ENCODE results near the gene STX16.

STX16 gene

GRCh38 chr20:58633161-58634053, 17.7 kb upstream of the STX16 start:
- no peak for DNase-seq (ENCODE audit: low read depth)
- no peak for TF ChIP-seq CTCF (IDR thresholded peaks at IDR 0.05; ENCODE audit: control insufficient read depth, extremely low read depth, insufficient read depth)
- no peak overlapping the region for H3K4me3 ChIP-seq (ENCODE audit: low read depth, low read length)

GRCh38 chr20:58634059-58634458, 17.0 kb upstream of the STX16 start:
- no peak for TF ChIP-seq CTCF (IDR thresholded peaks at IDR 0.05; ENCODE audit: control insufficient read depth, extremely low read depth, insufficient read depth)
- DNase-seq (ENCODE audit: low read depth): no peak
- H3K4me3 ChIP-seq (ENCODE audit: low read depth, low read length): no peak overlapping the region

- DNase-seq (ENCODE audit: low read depth): no peak
- H3K4me3 ChIP-seq (ENCODE audit: low read depth, low read length): no peak overlapping the region
- no peak for TF ChIP-seq CTCF (IDR thresholded peaks at IDR 0.05; ENCODE audit: control insufficient read depth, extremely low read depth, insufficient read depth)
Measured at GRCh38 chr20:58634521-58635278, 16.4 kb upstream of the STX16 start.

GRCh38 chr20:58635279-58635665, 15.8 kb upstream of the STX16 start:
- TF ChIP-seq CTCF (IDR thresholded peaks at IDR 0.05; ENCODE audit: control insufficient read depth, extremely low read depth, insufficient read depth): no peak
- no peak overlapping the region for H3K4me3 ChIP-seq (ENCODE audit: low read depth, low read length)
- DNase-seq (ENCODE audit: low read depth): no peak

GRCh38 chr20:58636396-58636982, 14.6 kb upstream of the STX16 start:
- no peak for DNase-seq (ENCODE audit: low read depth)
- no peak for TF ChIP-seq CTCF (IDR thresholded peaks at IDR 0.05; ENCODE audit: control insufficient read depth, extremely low read depth, insufficient read depth)
- H3K4me3 ChIP-seq (ENCODE audit: low read depth, low read length): no peak overlapping the region

GRCh38 chr20:58636983-58637421, 14.1 kb upstream of the STX16 start:
- H3K4me3 ChIP-seq (ENCODE audit: low read depth, low read length): no peak overlapping the region
- no peak for TF ChIP-seq CTCF (IDR thresholded peaks at IDR 0.05; ENCODE audit: control insufficient read depth, extremely low read depth, insufficient read depth)
- DNase-seq (ENCODE audit: low read depth): no peak
